Inflammatory macrophage treated with lipopolysaccharide for 1 hour (primary cell): ENCODE data around the gene LYRM1.
"Not testable (repeated sequence)": the region's sequence is repeated elsewhere in the genome, so short reads cannot be mapped to it uniquely, and the experiment has no call there.

Source experiments
- DNase-seq, 2 donors: peaks; one replicate each; pipeline ENCODE4 v3.0.0-alpha.2; 2020 to 2022

The LYRM1 gene

GRCh38 chr16:20900299-20901067 lies at the start of gene LYRM1, which contains the start of gene DCUN1D3:
Gene LYRM1 (plus strand): TSS chr16:20900771. CDS start chr16:20915556, 14,785 bp downstream.
Gene DCUN1D3 (minus strand): TSS chr16:20900358. CDS start chr16:20862538, 37,820 bp downstream.
- peak; percentile 94 for DNase-seq

- DNase-seq = no peak
These were observed 49.6 kb upstream of the LYRM1 start for GRCh38 chr16:20850981-20851380.

- no peak for DNase-seq
These were observed 49.0 kb upstream of the LYRM1 start for GRCh38 chr16:20851601-20852000.

- no peak for DNase-seq
These were observed 47.4 kb upstream of the LYRM1 start for GRCh38 chr16:20853143-20853542.

- DNase-seq = no peak
These were observed 46.5 kb upstream of the LYRM1 start for GRCh38 chr16:20853981-20854620.

- no peak for DNase-seq
These were observed 45.6 kb upstream of the LYRM1 start for GRCh38 chr16:20854963-20855362.

GRCh38 chr16:20857281-20857680 lies 43.3 kb upstream of the LYRM1 start:
- no peak for DNase-seq

- no peak for DNase-seq
These were observed 41.3 kb upstream of the LYRM1 start for GRCh38 chr16:20859229-20859628.

GRCh38 chr16:20859699-20860098 lies 40.9 kb upstream of the LYRM1 start:
- no peak for DNase-seq

GRCh38 chr16:20860361-20860760 lies 40.2 kb upstream of the LYRM1 start:
- DNase-seq = no peak

GRCh38 chr16:20860995-20861394 lies 39.6 kb upstream of the LYRM1 start:
- DNase-seq = not testable (repeated sequence)

GRCh38 chr16:20862162-20862960 lies 38.2 kb upstream of the LYRM1 start:
- no peak for DNase-seq

- not testable (repeated sequence) for DNase-seq
These were observed 36.2 kb upstream of the LYRM1 start for GRCh38 chr16:20864376-20864775.

- no peak for DNase-seq
These were observed 35.0 kb upstream of the LYRM1 start for GRCh38 chr16:20865420-20866131.

GRCh38 chr16:20866145-20866772 lies 34.3 kb upstream of the LYRM1 start:
- DNase-seq = peak in 1 of 2 donors; percentile 31

GRCh38 chr16:20866801-20867200 lies 33.8 kb upstream of the LYRM1 start:
- no peak for DNase-seq

- DNase-seq = no peak
These were observed 33.0 kb upstream of the LYRM1 start for GRCh38 chr16:20867585-20867984.

GRCh38 chr16:20868890-20869289 lies 31.7 kb upstream of the LYRM1 start:
- no peak for DNase-seq

- peak in 1 of 2 donors; percentile 24 for DNase-seq
These were observed 30.3 kb upstream of the LYRM1 start for GRCh38 chr16:20870122-20870820.

GRCh38 chr16:20871258-20871657 lies 29.3 kb upstream of the LYRM1 start:
- DNase-seq = no peak
